SU-DHL-6 (cell line): ENCODE results near the gene BANP.

Experiments
- EZH2phosphoT487 ChIP-seq: fragments of 200-600 bp; sonication (generic), shearing (Covaris generic); conservative IDR thresholded peaks from 2 replicates; pipeline ENCODE4 v1.6.1; 2018; ENCODE audit warnings: mild to moderate bottlenecking, antibody characterized with exemption, low read length, moderate library complexity, mixed read lengths
- TF ChIP-seq, protein P1 (sequence below): fragments of 200-600 bp; sonication (generic); IDR thresholded peaks from one replicate; pipeline ENCODE4 v1.5.1; 2017; ENCODE audit warnings: antibody characterized with exemption, mild to moderate bottlenecking, low read length, moderate library complexity; ENCODE audit not compliant: insufficient read depth, poor library complexity, severe bottlenecking

DNA sequence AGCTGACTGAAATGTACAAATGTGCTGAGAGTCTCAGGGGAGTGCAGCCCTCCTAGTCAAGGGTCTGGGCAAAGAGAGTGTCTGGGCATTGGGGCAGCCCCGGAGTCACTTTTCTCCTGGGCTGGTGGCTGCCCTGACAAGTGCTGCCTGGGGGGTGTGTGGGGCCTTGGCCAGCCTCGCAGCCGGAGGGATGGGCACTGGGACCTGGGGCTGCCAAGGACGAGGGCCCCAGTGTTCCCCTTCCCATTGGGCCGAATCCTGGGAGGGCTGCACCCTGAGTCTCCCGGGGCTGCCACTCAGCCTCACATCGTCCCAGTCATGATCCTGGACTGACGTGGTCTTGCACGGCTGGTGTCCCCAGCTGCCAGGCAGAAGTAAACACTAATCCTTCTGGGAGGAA, 132.3 kb downstream of the BANP start:
- TF ChIP-seq, protein P1, sequence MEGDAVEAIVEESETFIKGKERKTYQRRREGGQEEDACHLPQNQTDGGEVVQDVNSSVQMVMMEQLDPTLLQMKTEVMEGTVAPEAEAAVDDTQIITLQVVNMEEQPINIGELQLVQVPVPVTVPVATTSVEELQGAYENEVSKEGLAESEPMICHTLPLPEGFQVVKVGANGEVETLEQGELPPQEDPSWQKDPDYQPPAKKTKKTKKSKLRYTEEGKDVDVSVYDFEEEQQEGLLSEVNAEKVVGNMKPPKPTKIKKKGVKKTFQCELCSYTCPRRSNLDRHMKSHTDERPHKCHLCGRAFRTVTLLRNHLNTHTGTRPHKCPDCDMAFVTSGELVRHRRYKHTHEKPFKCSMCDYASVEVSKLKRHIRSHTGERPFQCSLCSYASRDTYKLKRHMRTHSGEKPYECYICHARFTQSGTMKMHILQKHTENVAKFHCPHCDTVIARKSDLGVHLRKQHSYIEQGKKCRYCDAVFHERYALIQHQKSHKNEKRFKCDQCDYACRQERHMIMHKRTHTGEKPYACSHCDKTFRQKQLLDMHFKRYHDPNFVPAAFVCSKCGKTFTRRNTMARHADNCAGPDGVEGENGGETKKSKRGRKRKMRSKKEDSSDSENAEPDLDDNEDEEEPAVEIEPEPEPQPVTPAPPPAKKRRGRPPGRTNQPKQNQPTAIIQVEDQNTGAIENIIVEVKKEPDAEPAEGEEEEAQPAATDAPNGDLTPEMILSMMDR: no peak
- no peak for TF ChIP-seq EZH2phosphoT487
